Fibroblast of mammary gland (primary cell): Measurements from ENCODE around the gene COX6B2.

Experiments used
- DNase-seq: peaks from one replicate; pipeline ENCODE4 v3.0.0-alpha.2; 2010; ENCODE audit warnings: low read depth
- H3K4me3 ChIP-seq: 2 replicates; pipeline ENCODE4 v1.5.1; 2011; ENCODE audit warnings: low read depth, mild to moderate bottlenecking, low read length, moderate library complexity; ENCODE audit not compliant: control insufficient read depth
- TF ChIP-seq, protein P1 (sequence below): conservative IDR thresholded peaks from 2 replicates; pipeline ENCODE4 v1.5.1; 2011; ENCODE audit warnings: low read depth, low read length, inconsistent platforms; ENCODE audit not compliant: control insufficient read depth, insufficient read depth

COX6B2 gene

GRCh38 chr19:55344444-55344843, 10.1 kb downstream of the COX6B2 start:
- no peak for DNase-seq
- no peak overlapping the region for H3K4me3 ChIP-seq
- TF ChIP-seq, protein P1, sequence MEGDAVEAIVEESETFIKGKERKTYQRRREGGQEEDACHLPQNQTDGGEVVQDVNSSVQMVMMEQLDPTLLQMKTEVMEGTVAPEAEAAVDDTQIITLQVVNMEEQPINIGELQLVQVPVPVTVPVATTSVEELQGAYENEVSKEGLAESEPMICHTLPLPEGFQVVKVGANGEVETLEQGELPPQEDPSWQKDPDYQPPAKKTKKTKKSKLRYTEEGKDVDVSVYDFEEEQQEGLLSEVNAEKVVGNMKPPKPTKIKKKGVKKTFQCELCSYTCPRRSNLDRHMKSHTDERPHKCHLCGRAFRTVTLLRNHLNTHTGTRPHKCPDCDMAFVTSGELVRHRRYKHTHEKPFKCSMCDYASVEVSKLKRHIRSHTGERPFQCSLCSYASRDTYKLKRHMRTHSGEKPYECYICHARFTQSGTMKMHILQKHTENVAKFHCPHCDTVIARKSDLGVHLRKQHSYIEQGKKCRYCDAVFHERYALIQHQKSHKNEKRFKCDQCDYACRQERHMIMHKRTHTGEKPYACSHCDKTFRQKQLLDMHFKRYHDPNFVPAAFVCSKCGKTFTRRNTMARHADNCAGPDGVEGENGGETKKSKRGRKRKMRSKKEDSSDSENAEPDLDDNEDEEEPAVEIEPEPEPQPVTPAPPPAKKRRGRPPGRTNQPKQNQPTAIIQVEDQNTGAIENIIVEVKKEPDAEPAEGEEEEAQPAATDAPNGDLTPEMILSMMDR: no peak

DNA sequence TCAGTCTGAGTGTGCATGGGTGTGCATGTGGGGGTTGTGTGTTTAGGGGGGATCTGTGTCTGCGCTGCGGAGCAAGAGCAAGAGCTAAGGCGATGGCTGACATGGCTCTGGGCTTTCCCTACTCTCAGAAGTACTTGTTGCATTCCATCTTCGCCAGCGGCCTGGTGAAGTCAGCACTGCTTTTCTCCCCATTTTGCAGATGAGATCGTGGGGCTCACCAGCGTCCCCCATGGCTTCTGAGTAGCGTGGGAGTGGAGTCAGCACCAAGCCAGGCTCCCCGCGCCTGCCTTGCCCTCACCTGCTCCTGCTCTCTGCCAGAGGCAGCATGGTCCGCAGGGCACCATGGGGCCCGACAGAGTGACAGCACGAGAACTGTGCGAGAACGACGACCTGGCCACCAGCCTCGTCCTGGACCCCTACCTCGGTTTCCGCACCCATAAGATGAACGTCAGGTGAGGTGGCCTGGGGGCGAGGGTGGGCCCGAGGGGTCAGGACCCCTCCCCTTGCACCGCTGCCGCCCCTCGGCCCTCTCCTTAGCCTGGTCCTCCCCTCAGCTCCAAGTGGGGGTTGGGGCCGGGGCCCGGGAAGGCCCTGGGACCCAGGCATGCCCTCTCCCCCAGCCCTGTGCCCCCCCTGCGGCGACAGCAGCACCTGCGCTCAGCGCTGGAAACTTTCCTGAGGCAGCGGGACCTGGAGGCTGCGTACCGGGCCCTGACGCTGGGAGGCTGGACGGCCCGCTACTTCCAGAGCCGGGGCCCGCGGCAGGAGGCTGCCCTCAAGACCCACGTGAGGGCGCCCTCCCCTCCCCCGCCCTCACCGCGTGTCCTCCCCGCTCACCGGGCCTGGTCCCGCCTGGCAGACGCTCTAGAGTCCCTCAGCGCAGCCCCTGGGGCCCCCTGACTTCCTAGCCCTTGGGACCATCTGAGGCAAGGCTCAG, 12.7 kb downstream of the COX6B2 start:
- TF ChIP-seq, protein P1: no peak
- H3K4me3 ChIP-seq: peak overlapping the region; percentile 6

DNA sequence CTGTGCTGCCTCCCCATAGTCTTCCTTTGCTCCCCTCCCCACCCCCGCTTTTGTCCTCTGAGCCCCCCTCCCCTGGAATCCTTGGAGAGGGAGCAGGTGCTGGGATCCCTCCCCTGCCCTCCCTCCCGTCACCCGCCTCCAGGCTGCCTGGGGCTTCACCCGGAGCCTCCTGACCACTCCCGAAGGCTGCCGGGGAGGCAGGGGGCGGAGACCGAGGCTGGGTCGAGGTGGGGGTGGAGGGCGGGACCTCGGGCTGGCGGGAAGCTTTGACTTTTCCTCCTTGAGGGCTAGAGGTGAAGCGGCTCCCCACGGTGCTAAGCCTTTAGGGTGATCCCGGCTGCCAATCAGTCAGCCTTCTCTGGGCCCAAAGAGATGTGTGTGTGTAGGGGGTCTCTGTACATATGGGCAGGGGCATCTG, 13.3 kb downstream of the COX6B2 start:
- DNase-seq: peak; percentile 56
- H3K4me3 ChIP-seq: peak overlapping the region; percentile 65
- TF ChIP-seq, protein P1: no peak

More for the DNA sequence above, 12.7 kb downstream of the COX6B2 start:
- DNase-seq: no peak

- H3K4me3 ChIP-seq: peak overlapping the region; percentile 65
Observed at GRCh38 chr19:55340784-55341147, 13.8 kb downstream of the COX6B2 start.

DNA sequence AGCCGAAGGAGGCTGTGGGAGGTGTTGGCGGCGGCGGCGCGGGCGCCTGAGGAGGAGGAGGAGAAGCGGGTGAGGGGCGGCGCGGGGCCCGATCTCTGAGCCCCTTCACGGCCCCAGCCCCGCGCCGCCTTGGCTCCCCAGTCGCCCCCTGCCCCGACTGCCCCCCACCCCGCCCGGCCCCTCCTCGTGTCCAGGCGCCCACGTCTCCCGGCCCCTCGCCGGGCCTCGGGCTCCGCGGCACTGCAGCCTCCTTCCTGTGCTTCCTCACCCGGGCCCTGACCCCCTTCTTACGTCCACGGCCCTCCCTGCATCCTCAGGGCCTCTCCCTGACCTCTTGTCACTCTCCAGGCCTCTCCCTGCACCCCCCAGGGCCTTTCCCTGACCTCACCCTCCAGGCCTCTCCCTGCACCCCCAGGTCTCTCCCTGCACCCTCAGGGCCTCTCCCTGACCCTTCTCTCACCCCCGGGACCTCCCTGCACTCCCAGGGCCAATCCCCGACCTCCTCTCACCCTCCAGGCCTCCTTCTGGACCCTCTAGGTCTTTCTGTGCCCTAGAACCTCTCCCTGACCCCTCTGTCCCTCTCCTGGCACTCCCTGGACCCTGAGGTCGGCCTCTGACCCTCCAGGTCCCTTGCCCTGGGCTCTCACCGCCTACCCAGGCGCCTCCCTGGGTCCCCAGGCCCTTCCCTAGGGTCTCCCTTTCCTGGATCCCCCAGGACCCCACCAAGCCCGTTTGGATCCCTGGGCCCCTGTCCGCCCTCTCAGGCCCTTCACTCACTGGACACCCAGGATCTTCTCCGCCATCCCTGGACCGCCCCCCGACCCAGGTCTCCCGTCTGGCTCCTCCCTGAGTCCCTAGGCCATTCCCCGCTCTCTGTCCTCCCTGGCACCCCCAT, 14.4 kb downstream of the COX6B2 start:
- TF ChIP-seq, protein P1: no peak
- peak overlapping the region; percentile 65 for H3K4me3 ChIP-seq
- no peak for DNase-seq

More at GRCh38 chr19:55340784-55341147, 13.8 kb downstream of the COX6B2 start:
- TF ChIP-seq, protein P1: no peak
- no peak for DNase-seq

DNA sequence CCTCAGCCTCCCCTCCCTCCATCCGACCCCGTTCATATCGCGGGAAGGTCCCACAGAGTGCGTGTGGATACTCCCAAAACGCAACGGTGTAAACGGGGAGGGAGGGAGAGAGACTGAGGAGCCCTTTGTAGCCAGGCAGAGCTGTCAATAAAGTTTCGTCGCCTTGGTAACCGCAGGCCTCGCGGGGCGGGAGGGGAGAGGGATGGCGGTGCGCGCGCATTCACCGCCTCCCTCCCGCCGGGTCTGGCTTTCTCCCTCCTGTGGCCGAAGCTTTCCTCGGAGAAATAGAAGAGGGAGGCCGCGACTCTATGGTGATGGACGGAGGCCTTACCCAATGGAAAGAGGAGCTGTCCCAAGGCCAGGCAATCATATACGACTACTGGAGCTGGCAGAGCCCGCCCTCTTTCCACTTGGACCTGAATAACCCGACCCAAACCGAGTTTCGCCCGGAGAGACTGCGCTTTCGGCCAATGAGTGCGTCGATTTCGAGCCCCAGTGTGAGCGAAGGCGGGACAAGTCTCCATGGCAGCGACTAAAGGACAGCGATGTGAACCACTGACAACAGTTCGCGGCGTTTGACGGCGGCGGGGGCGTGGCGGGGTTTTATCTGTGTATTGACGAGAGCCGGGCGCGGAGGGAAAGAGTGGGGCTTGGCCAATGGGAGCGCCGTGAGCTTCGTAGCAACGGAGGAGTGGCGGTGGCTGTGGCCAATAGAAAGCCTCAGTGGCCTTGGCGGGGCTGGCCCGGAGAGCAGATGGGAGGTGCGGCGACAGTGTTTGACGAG, 15.2 kb downstream of the COX6B2 start, which contains the start of gene KMT5C:
KMT5C (plus strand) TSS at position 772 of the 784 bp plus-strand sequence. CDS start 2,061 bp downstream, outside the sequence.
- TF ChIP-seq, protein P1: peak; percentile 31
- peak; percentile 100 for DNase-seq
- H3K4me3 ChIP-seq: peak within 1 kb of the TSS; percentile 65
